Ishikawa (cell line): Measurements from ENCODE around the gene MTARC1.

Source experiments
- EGR1 ChIP-seq: IDR thresholded peaks from 2 replicates; pipeline ENCODE4 v1.6.1; 2012
- EP300 ChIP-seq: IDR thresholded peaks from 2 replicates; pipeline ENCODE4 v1.6.1; 2012; ENCODE audit warnings: borderline replicate concordance
- MAX ChIP-seq: IDR thresholded peaks from 2 replicates; pipeline ENCODE4 v1.6.1; 2012
- NFIC ChIP-seq: IDR thresholded peaks from 2 replicates; pipeline ENCODE4 v1.6.1; 2012
- REST ChIP-seq: IDR thresholded peaks from 2 replicates; pipeline ENCODE4 v1.6.1; 2012; ENCODE audit warnings: low read depth, mild to moderate bottlenecking
- TAF1 ChIP-seq: IDR thresholded peaks from 2 replicates; pipeline ENCODE4 v1.6.1; 2012; ENCODE audit warnings: low read depth, mild to moderate bottlenecking
- TCF12 ChIP-seq: IDR thresholded peaks from 2 replicates; pipeline ENCODE4 v1.6.1; 2012; ENCODE audit warnings: low read depth
- YY1 ChIP-seq: IDR thresholded peaks from 2 replicates; pipeline ENCODE4 v1.6.1; 2012; ENCODE audit warnings: low read depth

DNA sequence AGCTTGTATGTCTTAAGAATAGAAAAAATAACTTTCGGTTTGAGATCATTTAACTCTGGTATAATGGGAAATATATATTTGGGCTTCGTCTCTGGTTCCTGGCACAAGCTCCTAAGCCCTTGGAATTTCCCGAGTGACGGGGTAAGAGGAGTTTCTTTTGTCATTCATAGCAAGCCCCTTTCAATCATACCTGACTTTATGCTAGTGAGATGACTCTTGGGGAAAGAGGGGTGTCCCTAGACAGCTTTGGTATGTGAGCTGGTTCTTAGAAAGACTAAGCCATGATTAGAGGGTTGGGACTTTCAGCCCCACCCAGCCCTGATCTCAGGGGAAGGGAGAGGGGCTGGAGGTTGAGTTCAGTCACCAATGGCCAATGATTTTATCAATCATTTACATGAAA is 13.9 kb upstream of the MTARC1 start:
- no peak for TF ChIP-seq TAF1
- no peak for TF ChIP-seq TCF12
- TF ChIP-seq EGR1 = no peak
- TF ChIP-seq MAX = no peak
- TF ChIP-seq EP300 = no peak
- TF ChIP-seq REST = no peak
- no peak for TF ChIP-seq YY1
- no peak for TF ChIP-seq NFIC
